Immature natural killer cell (primary cell): ENCODE measurements around the gene KANK2. TPM values are rescaled to one million over a fixed set of nuclear protein-coding genes. Genes with fewer than 3 reads are reported as not detected.
A peak's percentile ranks its signal among the peaks of the same experiment; 100 is the strongest.

Source experiments
- DNase-seq, 3 donors: peaks; one replicate each; pipeline ENCODE4 v3.0.0; 2022; ENCODE audit warnings: mixed read lengths in 1 of 3
- H3K27ac Mint-ChIP-seq, 6 donors: one replicate each; pipeline ENCODE4 v1.8.0; 2020; ENCODE audit warnings: mixed read lengths in 6 of 6, mild to moderate bottlenecking in 5 of 6, inconsistent platforms in 4 of 6, moderate library complexity in 3 of 6
- H3K27me3 Mint-ChIP-seq, 3 donors: one replicate each; pipeline ENCODE4 v1.8.0; 2020 to 2021; ENCODE audit warnings: low read depth in 3 of 3, mild to moderate bottlenecking in 3 of 3, mixed read lengths in 3 of 3, moderate library complexity in 3 of 3, inconsistent platforms in 1 of 3
- H3K36me3 Mint-ChIP-seq, 3 donors: one replicate each; pipeline ENCODE4 v1.8.0; 2020; ENCODE audit warnings: mixed read lengths in 3 of 3, inconsistent platforms in 2 of 3, mild to moderate bottlenecking in 2 of 3
- H3K4me1 Mint-ChIP-seq, 2 donors: one replicate each; pipeline ENCODE4 v1.8.0; 2020; ENCODE audit warnings: inconsistent platforms in 2 of 2, mild to moderate bottlenecking in 2 of 2, mixed read lengths in 2 of 2, moderate library complexity in 1 of 2
- H3K4me3 Mint-ChIP-seq, 5 donors: one replicate each; pipeline ENCODE4 v1.8.0; 2020; ENCODE audit warnings: mild to moderate bottlenecking in 5 of 5, mixed read lengths in 5 of 5, inconsistent platforms in 3 of 5, moderate library complexity in 3 of 5
- H3K9me3 Mint-ChIP-seq, 6 donors: one replicate each; pipeline ENCODE4 v1.8.0; 2020; ENCODE audit warnings: mild to moderate bottlenecking in 6 of 6, mixed read lengths in 6 of 6, inconsistent platforms in 4 of 6, moderate library complexity in 3 of 6
- polyA plus RNA-seq, 3 donors: library from polyadenylated mRNA; unstranded; fragments of 300-500 nt; fragmentation: Illumina TruSeq; gene quantifications; one replicate each; pipeline ENCODE4 v1.2.3, GENCODE V29; 2021

The KANK2 gene
- polyA plus RNA-seq, result under 1 TPM in 2 of 3 donors, not detected in 1; 0.08 to 0.57 TPM

GRCh38 chr19:11197291-11198174, at the start of gene KANK2:
TSS of gene KANK2 (minus strand) at chr19:11197545. CDS start at chr19:11194511, 3,034 bp downstream.
- DNase-seq, result peak; percentile 78 to 84 (median 81)
- Mint-ChIP-seq H3K27me3 (peaks cover 0 to 3% (median 0%) of the 10 kb centered on the region in 3 donors), H3K4me1 (peaks cover 6 to 9% of the 10 kb centered on the region in 2 donors), H3K27ac (peak within 1 kb of the TSS in 4 of 6 donors; percentile 28 to 85 (median 46)), H3K36me3 (no peaks in the 10 kb centered on the region), H3K4me3 (peak within 1 kb of the TSS; percentile 80 to 90 (median 85)), H3K9me3 (no peaks in the 10 kb centered on the region)

GRCh38 chr19:11246941-11247340, 49.6 kb upstream of the KANK2 start:
- H3K27me3 Mint-ChIP-seq, result peaks cover 2 to 11% (median 4%) of the 10 kb centered on the region in 3 donors

GRCh38 chr19:11244846-11245589, 47.7 kb upstream of the KANK2 start:
- H3K4me3 Mint-ChIP-seq, result no peak overlapping the region
- H3K27me3 Mint-ChIP-seq, result peaks cover 2 to 11% (median 7%) of the 10 kb centered on the region in 3 donors
- H3K36me3 Mint-ChIP-seq, result no peaks in the 10 kb centered on the region
- no peak for DNase-seq
- H3K27ac Mint-ChIP-seq, result no peak overlapping the region
- peaks cover 5 to 7% of the 10 kb centered on the region in 2 donors for H3K4me1 Mint-ChIP-seq
- peaks cover 0 to under 1% (median 0%) of the 10 kb centered on the region in 6 donors for H3K9me3 Mint-ChIP-seq

More at GRCh38 chr19:11246941-11247340, 49.6 kb upstream of the KANK2 start:
- H3K36me3 Mint-ChIP-seq, result no peaks in the 10 kb centered on the region
- H3K4me3 Mint-ChIP-seq, result no peak overlapping the region
- DNase-seq, result no peak
- H3K9me3 Mint-ChIP-seq, result no peaks in the 10 kb centered on the region
- peaks cover 5 to 7% of the 10 kb centered on the region in 2 donors for H3K4me1 Mint-ChIP-seq
- H3K27ac Mint-ChIP-seq, result no peak overlapping the region

GRCh38 chr19:11243798-11244169, 46.4 kb upstream of the KANK2 start:
- Mint-ChIP-seq H3K27ac (peak overlapping the region in 1 of 6 donors; percentile 45), H3K4me3 (peak overlapping the region in 4 of 5 donors; percentile 44 to 59 (median 52)), H3K36me3 (peaks cover 0 to 4% (median 3%) of the 10 kb centered on the region in 3 donors), H3K4me1 (peaks cover 5 to 7% of the 10 kb centered on the region in 2 donors), H3K27me3 (peaks cover 2 to 11% (median 7%) of the 10 kb centered on the region in 3 donors), H3K9me3 (peaks cover 2 to 5% (median 4%) of the 10 kb centered on the region in 6 donors)
- DNase-seq, result no peak

- Mint-ChIP-seq H3K9me3 (peaks cover 6 to 11% (median 9%) of the 10 kb centered on the region in 6 donors), H3K4me1 (peaks cover 5 to 7% of the 10 kb centered on the region in 2 donors), H3K36me3 (peaks cover 0 to 9% (median 4%) of the 10 kb centered on the region in 3 donors), H3K27ac (peak overlapping the region in 1 of 6 donors; percentile 45), H3K27me3 (peaks cover 2 to 11% (median 4%) of the 10 kb centered on the region in 3 donors), H3K4me3 (peak overlapping the region in 3 of 5 donors; percentile 44 to 59 (median 55))
- peak; percentile 81 to 84 (median 81) for DNase-seq
Measured at GRCh38 chr19:11242864-11243797, 45.8 kb upstream of the KANK2 start.

DNA sequence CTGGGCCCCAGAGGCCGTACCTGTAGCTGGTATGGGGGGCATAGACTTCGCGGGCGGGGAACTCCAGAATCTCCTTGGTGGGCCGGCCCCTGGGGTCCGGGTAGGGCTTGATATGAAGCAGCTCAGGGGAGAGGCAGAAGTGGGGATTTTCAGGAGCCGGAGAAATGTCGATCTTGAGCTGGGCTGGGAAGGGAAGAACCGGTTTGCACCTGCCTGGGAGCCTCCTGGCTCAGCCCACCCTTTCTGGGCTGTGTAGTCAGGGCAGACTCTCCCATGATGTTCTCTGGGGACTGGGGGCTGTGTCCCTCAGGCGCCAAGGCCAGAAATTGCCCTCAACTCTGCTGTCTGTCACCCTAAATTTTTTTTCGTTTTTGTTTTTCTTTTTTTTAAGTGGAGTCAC, 44.7 kb upstream of the KANK2 start:
- H3K4me3 Mint-ChIP-seq, result no peak overlapping the region
- H3K9me3 Mint-ChIP-seq, result peaks cover 6 to 15% (median 10%) of the 10 kb centered on the region in 6 donors
- DNase-seq, result no peak
- H3K4me1 Mint-ChIP-seq, result peaks cover 5 to 7% of the 10 kb centered on the region in 2 donors
- H3K27ac Mint-ChIP-seq, result no peak overlapping the region
- H3K27me3 Mint-ChIP-seq, result peaks cover 2 to 11% (median 4%) of the 10 kb centered on the region in 3 donors
- H3K36me3 Mint-ChIP-seq, result peaks cover 0 to 10% (median 4%) of the 10 kb centered on the region in 3 donors

- H3K27ac Mint-ChIP-seq, result no peak overlapping the region
- H3K27me3 Mint-ChIP-seq, result peaks cover 0 to 9% (median 4%) of the 10 kb centered on the region in 3 donors
- peaks cover 0 to 10% (median 4%) of the 10 kb centered on the region in 3 donors for H3K36me3 Mint-ChIP-seq
- no peak for DNase-seq
- H3K9me3 Mint-ChIP-seq, result peaks cover 7 to 15% (median 10%) of the 10 kb centered on the region in 6 donors
- no peak overlapping the region for H3K4me3 Mint-ChIP-seq
- peaks cover 5 to 7% of the 10 kb centered on the region in 2 donors for H3K4me1 Mint-ChIP-seq
Measured at GRCh38 chr19:11240008-11240444, 42.7 kb upstream of the KANK2 start.

GRCh38 chr19:11239377-11240000, 42.1 kb upstream of the KANK2 start, which contains the start of gene ANGPTL8:
TSS of gene ANGPTL8 (plus strand) at chr19:11239619. CDS start at chr19:11239638, 19 bp downstream.
- Mint-ChIP-seq H3K27ac (no peak within 1 kb of the TSS), H3K4me3 (no peak within 1 kb of the TSS), H3K27me3 (peaks cover 0 to 9% (median 4%) of the 10 kb centered on the region in 3 donors), H3K36me3 (peaks cover 0 to 10% (median 4%) of the 10 kb centered on the region in 3 donors), H3K4me1 (peaks cover 5 to 7% of the 10 kb centered on the region in 2 donors), H3K9me3 (peaks cover 7 to 15% (median 10%) of the 10 kb centered on the region in 6 donors)
- DNase-seq, result no peak

GRCh38 chr19:11238781-11239376, 41.5 kb upstream of the KANK2 start:
- H3K4me1 Mint-ChIP-seq, result peaks cover 5 to 6% of the 10 kb centered on the region in 2 donors
- peaks cover 0 to 10% (median 4%) of the 10 kb centered on the region in 3 donors for H3K36me3 Mint-ChIP-seq
- peaks cover 7 to 15% (median 10%) of the 10 kb centered on the region in 6 donors for H3K9me3 Mint-ChIP-seq
- H3K27me3 Mint-ChIP-seq, result peaks cover 0 to 8% (median 4%) of the 10 kb centered on the region in 3 donors
- no peak overlapping the region for H3K27ac Mint-ChIP-seq
- no peak for DNase-seq
- H3K4me3 Mint-ChIP-seq, result no peak overlapping the region

- Mint-ChIP-seq H3K4me1 (no peaks in the 10 kb centered on the region), H3K9me3 (peaks cover 7 to 15% (median 10%) of the 10 kb centered on the region in 6 donors), H3K36me3 (peaks cover 0 to 10% (median 4%) of the 10 kb centered on the region in 3 donors), H3K27me3 (peaks cover 0 to 4% (median 2%) of the 10 kb centered on the region in 3 donors), H3K4me3 (no peak overlapping the region), H3K27ac (no peak overlapping the region)
- DNase-seq, result no peak
Measured at GRCh38 chr19:11238041-11238440, 40.7 kb upstream of the KANK2 start.

- H3K9me3 Mint-ChIP-seq, result peaks cover 7 to 15% (median 10%) of the 10 kb centered on the region in 6 donors
- no peak overlapping the region for H3K4me3 Mint-ChIP-seq
- H3K27ac Mint-ChIP-seq, result no peak overlapping the region
- no peaks in the 10 kb centered on the region for H3K4me1 Mint-ChIP-seq
- peaks cover 0 to 10% (median 4%) of the 10 kb centered on the region in 3 donors for H3K36me3 Mint-ChIP-seq
- no peak for DNase-seq
- peaks cover 0 to 4% (median 2%) of the 10 kb centered on the region in 3 donors for H3K27me3 Mint-ChIP-seq
Measured at GRCh38 chr19:11237321-11237720, 40.0 kb upstream of the KANK2 start.
